ENCODE measurements around the gene SULT4A1. TPM values are rescaled to one million over a fixed set of nuclear protein-coding genes. Genes with fewer than 3 reads are reported as not detected.

Gene SULT4A1
- total and polyA plus RNA-seq, 9 of the 15 experiments (the other 6 are each of a cell fraction or from before 2014, with no cell fraction given) = 0.03 to 0.20 (median 0.09) TPM; not detected in 3

- no peak for TF ChIP-seq BRF2 (IDR thresholded peaks at IDR 0.05; ENCODE audit: borderline replicate concordance, insufficient read depth, insufficient read length)
- no peak for TF ChIP-seq RB1 (IDR thresholded peaks at IDR 0.05; ENCODE audit: low read depth)
- no peak for TF ChIP-seq ZFPM2 (CRISPR knock-in tag; IDR thresholded peaks at IDR 0.05)
- no peak for TF ChIP-seq CHD7 (IDR thresholded peaks at IDR 0.05; ENCODE audit: low read depth, low read length)
- TF ChIP-seq SIN3A (IDR thresholded peaks at IDR 0.05; ENCODE audit: borderline replicate concordance in 2 of 2, control insufficient read depth in 1 of 2, low read depth in 2 of 2, low read length in 2 of 2) = no peak
Observed at GRCh38 chr22:43850529-43850928, 11.8 kb downstream of the SULT4A1 start (continued).
